ENCODE measurements around the gene HCN4.
"Not testable (repeated sequence)": the region's sequence is repeated elsewhere in the genome, so short reads cannot be mapped to it uniquely, and the experiment has no call there.

The HCN4 gene

GRCh38 chr15:73323374-73323955, 45.3 kb downstream of the HCN4 start:
- DNase-seq, result no peak

GRCh38 chr15:73322665-73323373, 45.9 kb downstream of the HCN4 start:
- DNase-seq, result no peak

GRCh38 chr15:73321496-73322450, 47.0 kb downstream of the HCN4 start:
- DNase-seq, result no peak

- DNase-seq, result no peak
Observed at GRCh38 chr15:73320619-73321180, 48.1 kb downstream of the HCN4 start.

- no peak for DNase-seq
Observed at GRCh38 chr15:73319460-73320245, 49.1 kb downstream of the HCN4 start.

- no peak for DNase-seq
Observed at GRCh38 chr15:73318463-73319351, 50.1 kb downstream of the HCN4 start.

GRCh38 chr15:73317651-73318462, 50.9 kb downstream of the HCN4 start:
- DNase-seq, result no peak

GRCh38 chr15:73313861-73314260, 54.9 kb downstream of the HCN4 start:
- no peak for DNase-seq

- no peak for DNase-seq
Observed at GRCh38 chr15:73308305-73308704, 60.5 kb downstream of the HCN4 start.

GRCh38 chr15:73305331-73306211, 63.2 kb downstream of the HCN4 start:
- DNase-seq, result no peak

- no peak for DNase-seq
Observed at GRCh38 chr15:73303636-73304035, 65.1 kb downstream of the HCN4 start.

GRCh38 chr15:73300286-73300685, 68.5 kb downstream of the HCN4 start:
- DNase-seq, result not testable (repeated sequence)

GRCh38 chr15:73298522-73299245, 70.1 kb downstream of the HCN4 start:
- DNase-seq, result no peak

- DNase-seq, result no peak
Observed at GRCh38 chr15:73296609-73297353, 72.0 kb downstream of the HCN4 start.

- no peak for DNase-seq
Observed at GRCh38 chr15:73295630-73296286, 73.0 kb downstream of the HCN4 start.

GRCh38 chr15:73293773-73294172, 75.0 kb downstream of the HCN4 start:
- no peak for DNase-seq

GRCh38 chr15:73291441-73291840, 77.3 kb downstream of the HCN4 start:
- no peak for DNase-seq

Data from activated CD4-positive, CD25-positive, alpha-beta regulatory T cell (primary cell).